Cerebellar cortex (tissue), 1 donor: ENCODE measurements around the gene AAR2.

Experiments used
- DNase-seq: peaks from one replicate; pipeline ENCODE4 v3.0.0-alpha.2; 2015; ENCODE audit warnings: low spot score

AAR2 gene

GRCh38 chr20:36218380-36219064 lies 17.8 kb upstream of the AAR2 start:
- no peak for DNase-seq

GRCh38 chr20:36219671-36220220 lies 16.5 kb upstream of the AAR2 start:
- DNase-seq: no peak

GRCh38 chr20:36225666-36226065 lies 10.6 kb upstream of the AAR2 start:
- DNase-seq: no peak

- no peak for DNase-seq
These were observed 7.5 kb upstream of the AAR2 start for GRCh38 chr20:36228770-36229169.

- DNase-seq: no peak
These were observed 6.3 kb upstream of the AAR2 start for GRCh38 chr20:36230019-36230418.

GRCh38 chr20:36231331-36231730 lies 4.9 kb upstream of the AAR2 start:
- DNase-seq: no peak

- no peak for DNase-seq
These were observed 1.4 kb upstream of the AAR2 start for GRCh38 chr20:36234771-36235320.

GRCh38 chr20:36236786-36237121 lies 476 bp downstream of the AAR2 start:
- no peak for DNase-seq

- DNase-seq: no peak
These were observed 1.2 kb downstream of the AAR2 start for GRCh38 chr20:36237477-36237876.

GRCh38 chr20:36238153-36238552 lies 1.9 kb downstream of the AAR2 start:
- DNase-seq: no peak

GRCh38 chr20:36238760-36239159 lies 2.5 kb downstream of the AAR2 start:
- DNase-seq: no peak

- DNase-seq: no peak
These were observed 3.8 kb downstream of the AAR2 start for GRCh38 chr20:36240076-36240475.

- DNase-seq: no peak
These were observed 5.4 kb downstream of the AAR2 start for GRCh38 chr20:36241678-36242077.

GRCh38 chr20:36243726-36244125 lies 7.4 kb downstream of the AAR2 start:
- no peak for DNase-seq

GRCh38 chr20:36246401-36246800 lies 10.1 kb downstream of the AAR2 start:
- DNase-seq: no peak

- no peak for DNase-seq
These were observed 12.6 kb downstream of the AAR2 start for GRCh38 chr20:36248836-36249235.

GRCh38 chr20:36249450-36249849 lies 13.2 kb downstream of the AAR2 start:
- DNase-seq: no peak

- no peak for DNase-seq
These were observed 15.1 kb downstream of the AAR2 start for GRCh38 chr20:36251426-36251825.

GRCh38 chr20:36252511-36252910 lies 16.2 kb downstream of the AAR2 start:
- DNase-seq: no peak

GRCh38 chr20:36253036-36253435 lies 16.8 kb downstream of the AAR2 start:
- no peak for DNase-seq

- no peak for DNase-seq
These were observed 17.8 kb downstream of the AAR2 start for GRCh38 chr20:36254076-36254475.

GRCh38 chr20:36255445-36255844 lies 19.2 kb downstream of the AAR2 start:
- DNase-seq: no peak

GRCh38 chr20:36259177-36260061 lies 23.1 kb downstream of the AAR2 start:
- no peak for DNase-seq
